GM12878 (cell line): ENCODE data around the gene RALGDS. TPM values are rescaled to one million over a fixed set of nuclear protein-coding genes. Genes with fewer than 3 reads are reported as not detected.

Experiments used
- BMI1 ChIP-seq: fragments of 450-650 bp; IDR thresholded peaks from 2 replicates; pipeline ENCODE4 v1.6.1; 2016; ENCODE audit warnings: mild to moderate bottlenecking, moderate library complexity, borderline replicate concordance
- BRCA1 ChIP-seq: IDR thresholded peaks from 2 replicates; pipeline ENCODE4 v1.6.1; 2011; ENCODE audit warnings: low read depth, low read length, improper control_type of control experiment
- CEBPB ChIP-seq, 2 experiments: fragments of 150-350 bp in 1 of 2; IDR thresholded peaks; 2 replicates each; pipeline ENCODE4 v1.6.1; 2012 to 2014; ENCODE audit warnings: low read depth in 2 of 2, low read length in 2 of 2, borderline replicate concordance in 1 of 2, inconsistent platforms in 1 of 2
- ETV6 ChIP-seq, 2 experiments: fragments of 450-650 bp in 1 of 2; IDR thresholded peaks in 1 of 2; conservative IDR thresholded peaks in 1 of 2; 2 replicates each; pipeline ENCODE4 v1.6.1; 2014; ENCODE audit warnings: antibody characterized with exemption in 1 of 2, borderline replicate concordance in 1 of 2, low read depth in 1 of 2, mild to moderate bottlenecking in 1 of 2, moderate library complexity in 1 of 2
- JUNB ChIP-seq: IDR thresholded peaks from 2 replicates; pipeline ENCODE4 v1.6.1; 2016; ENCODE audit warnings: antibody characterized with exemption, mild to moderate bottlenecking
- NFIC ChIP-seq: IDR thresholded peaks from 2 replicates; pipeline ENCODE4 v1.6.1; 2012; ENCODE audit warnings: low read depth, mild to moderate bottlenecking, inconsistent platforms, low read length, moderate library complexity
- NRF1 ChIP-seq: conservative IDR thresholded peaks from 2 replicates; pipeline ENCODE4 v1.6.1; 2011; ENCODE audit warnings: mild to moderate bottlenecking, low read depth, low read length, improper control_type of control experiment
- PAX8 ChIP-seq: fragments of 450-650 bp; IDR thresholded peaks from 2 replicates; pipeline ENCODE4 v1.6.1; 2017; ENCODE audit warnings: mild to moderate bottlenecking, moderate library complexity
- POLR2AphosphoS2 ChIP-seq: IDR thresholded peaks from 2 replicates; pipeline ENCODE4 v1.6.1; 2011; ENCODE audit warnings: low read depth, mild to moderate bottlenecking, low read length, improper control_type of control experiment, moderate library complexity
- RUNX3 ChIP-seq: IDR thresholded peaks from 2 replicates; pipeline ENCODE4 v1.6.1; 2012; ENCODE audit warnings: low read length, inconsistent platforms
- ZBED1 ChIP-seq: IDR thresholded peaks from 2 replicates; pipeline ENCODE4 v1.6.1; 2016; ENCODE audit warnings: borderline replicate concordance
- ZNF687 ChIP-seq: fragments of 450-650 bp; IDR thresholded peaks from 2 replicates; pipeline ENCODE4 v1.6.1; 2017; ENCODE audit warnings: mild to moderate bottlenecking, moderate library complexity
- polyA plus RNA-seq, 11 experiments: library from polyadenylated mRNA; depleted of rRNA in 4 of 11; unstranded in 6 of 11; stranded (reverse) in 5 of 11; fragments of >200 nt; fragmentation: Nextera tagmentation in 4 of 11; fragmentation: Illumina TruSeq in 1 of 11; extraction: Ambion mirVana in 4 of 11; extraction: Trizol in 1 of 11; gene quantifications; 1 replicate in 1 of 11; 2 replicates in 10 of 11; pipeline versions ENCODE4 v1.2.1 to v1.2.3, GENCODE V29; 2011 to 2016; ENCODE audit warnings: inconsistent platforms in 2 of 11, missing spikeins in 2 of 11, low read depth in 1 of 11
- total RNA-seq, 4 experiments: library from RNA; depleted of rRNA in 3 of 4; stranded (reverse); fragments of >200 nt in 3 of 4; fragmentation: Illumina TruSeq in 1 of 4; extraction: Trizol in 1 of 4; gene quantifications; 2 replicates each; pipeline versions ENCODE4 v1.2.1 to v1.2.3, GENCODE V29; 2013 to 2021
- TF ChIP-seq, protein P1 (sequence below): fragments of 450-650 bp; IDR thresholded peaks from 2 replicates; pipeline ENCODE4 v1.6.1; 2017; ENCODE audit warnings: mild to moderate bottlenecking
- TF ChIP-seq, protein P2 (sequence below): fragments of 450-650 bp; IDR thresholded peaks from 2 replicates; pipeline ENCODE4 v1.6.1; 2016; ENCODE audit warnings: mild to moderate bottlenecking
- TF ChIP-seq, protein P3 (sequence below): fragments of 450-650 bp; IDR thresholded peaks from 2 replicates; pipeline ENCODE4 v1.6.1; 2016; ENCODE audit warnings: mild to moderate bottlenecking, moderate library complexity, borderline replicate concordance

RALGDS gene
- total and polyA plus RNA-seq, 10 of the 15 experiments (the other 5 are each of a cell fraction or from before 2014, with no cell fraction given), result 1.3 to 48.6 (median 21.2) TPM

DNA sequence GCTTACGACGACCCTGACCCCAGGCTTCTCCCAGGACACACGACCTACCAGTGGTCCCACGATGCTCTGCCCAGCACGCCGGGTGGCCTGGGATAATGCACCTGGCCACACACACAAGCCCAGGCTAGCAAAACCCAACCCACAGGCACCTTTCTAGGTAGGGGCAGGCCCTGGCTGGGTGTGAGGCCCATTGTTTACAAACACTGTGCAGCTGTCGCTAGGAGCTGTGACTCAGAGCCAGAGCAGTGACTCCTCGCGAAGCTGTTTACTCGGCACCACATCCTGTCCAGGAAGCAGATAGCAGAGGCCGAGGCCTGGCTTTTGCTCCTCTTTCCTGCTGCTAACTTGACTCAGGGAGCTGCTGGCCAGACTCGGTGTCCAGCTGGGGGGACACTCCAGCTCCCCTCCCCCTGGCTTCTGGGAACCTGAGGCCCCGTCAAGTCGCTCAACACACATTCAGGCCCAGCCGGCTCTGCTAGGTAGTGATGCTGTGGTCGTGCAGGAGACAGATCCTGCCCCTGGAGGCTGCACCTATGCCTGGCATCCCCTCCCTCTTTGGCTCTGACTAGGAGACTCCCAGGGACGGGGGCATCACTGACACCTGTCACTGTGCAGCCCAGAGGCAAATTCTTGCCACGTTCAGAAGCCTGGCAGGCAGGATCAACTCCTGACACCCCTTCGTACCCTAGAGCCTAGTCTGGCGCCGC, 12.8 kb upstream of the RALGDS start (continued):
- TF ChIP-seq, protein P1, sequence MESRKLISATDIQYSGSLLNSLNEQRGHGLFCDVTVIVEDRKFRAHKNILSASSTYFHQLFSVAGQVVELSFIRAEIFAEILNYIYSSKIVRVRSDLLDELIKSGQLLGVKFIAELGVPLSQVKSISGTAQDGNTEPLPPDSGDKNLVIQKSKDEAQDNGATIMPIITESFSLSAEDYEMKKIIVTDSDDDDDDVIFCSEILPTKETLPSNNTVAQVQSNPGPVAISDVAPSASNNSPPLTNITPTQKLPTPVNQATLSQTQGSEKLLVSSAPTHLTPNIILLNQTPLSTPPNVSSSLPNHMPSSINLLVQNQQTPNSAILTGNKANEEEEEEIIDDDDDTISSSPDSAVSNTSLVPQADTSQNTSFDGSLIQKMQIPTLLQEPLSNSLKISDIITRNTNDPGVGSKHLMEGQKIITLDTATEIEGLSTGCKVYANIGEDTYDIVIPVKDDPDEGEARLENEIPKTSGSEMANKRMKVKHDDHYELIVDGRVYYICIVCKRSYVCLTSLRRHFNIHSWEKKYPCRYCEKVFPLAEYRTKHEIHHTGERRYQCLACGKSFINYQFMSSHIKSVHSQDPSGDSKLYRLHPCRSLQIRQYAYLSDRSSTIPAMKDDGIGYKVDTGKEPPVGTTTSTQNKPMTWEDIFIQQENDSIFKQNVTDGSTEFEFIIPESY, result no peak
- TF ChIP-seq, protein P2, sequence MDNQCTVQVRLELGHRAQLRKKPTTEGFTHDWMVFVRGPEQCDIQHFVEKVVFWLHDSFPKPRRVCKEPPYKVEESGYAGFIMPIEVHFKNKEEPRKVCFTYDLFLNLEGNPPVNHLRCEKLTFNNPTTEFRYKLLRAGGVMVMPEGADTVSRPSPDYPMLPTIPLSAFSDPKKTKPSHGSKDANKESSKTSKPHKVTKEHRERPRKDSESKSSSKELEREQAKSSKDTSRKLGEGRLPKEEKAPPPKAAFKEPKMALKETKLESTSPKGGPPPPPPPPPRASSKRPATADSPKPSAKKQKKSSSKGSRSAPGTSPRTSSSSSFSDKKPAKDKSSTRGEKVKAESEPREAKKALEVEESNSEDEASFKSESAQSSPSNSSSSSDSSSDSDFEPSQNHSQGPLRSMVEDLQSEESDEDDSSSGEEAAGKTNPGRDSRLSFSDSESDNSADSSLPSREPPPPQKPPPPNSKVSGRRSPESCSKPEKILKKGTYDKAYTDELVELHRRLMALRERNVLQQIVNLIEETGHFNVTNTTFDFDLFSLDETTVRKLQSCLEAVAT, result peak; percentile 66; the same call in 1 of the 2 replicates
- TF ChIP-seq ZNF687 (peak; percentile 98), PAX8 (no peak), JUNB (peak; percentile 72; the same call in 1 of the 2 replicates), ZBED1 (no peak), BMI1 (peak; percentile 91), NFIC (no peak; the same call in 1 of the 2 replicates), ETV6 (conservative IDR thresholded peaks at IDR 0.05 in 1 of 2, IDR thresholded peaks at IDR 0.05 in 1 of 2; ENCODE audit: borderline replicate concordance in 1 of 2, low read depth in 1 of 2) (peak in 1 of 2 experiments; percentile 76; a peak in 2 of 4 replicates), CEBPB (IDR thresholded peaks at IDR 0.05; ENCODE audit: borderline replicate concordance in 1 of 2, low read depth in 2 of 2, low read length in 2 of 2) (no peak), RUNX3 (peak; percentile 87), NRF1 (no peak), BRCA1 (no peak), POLR2AphosphoS2 (no peak)
- TF ChIP-seq, protein P3, sequence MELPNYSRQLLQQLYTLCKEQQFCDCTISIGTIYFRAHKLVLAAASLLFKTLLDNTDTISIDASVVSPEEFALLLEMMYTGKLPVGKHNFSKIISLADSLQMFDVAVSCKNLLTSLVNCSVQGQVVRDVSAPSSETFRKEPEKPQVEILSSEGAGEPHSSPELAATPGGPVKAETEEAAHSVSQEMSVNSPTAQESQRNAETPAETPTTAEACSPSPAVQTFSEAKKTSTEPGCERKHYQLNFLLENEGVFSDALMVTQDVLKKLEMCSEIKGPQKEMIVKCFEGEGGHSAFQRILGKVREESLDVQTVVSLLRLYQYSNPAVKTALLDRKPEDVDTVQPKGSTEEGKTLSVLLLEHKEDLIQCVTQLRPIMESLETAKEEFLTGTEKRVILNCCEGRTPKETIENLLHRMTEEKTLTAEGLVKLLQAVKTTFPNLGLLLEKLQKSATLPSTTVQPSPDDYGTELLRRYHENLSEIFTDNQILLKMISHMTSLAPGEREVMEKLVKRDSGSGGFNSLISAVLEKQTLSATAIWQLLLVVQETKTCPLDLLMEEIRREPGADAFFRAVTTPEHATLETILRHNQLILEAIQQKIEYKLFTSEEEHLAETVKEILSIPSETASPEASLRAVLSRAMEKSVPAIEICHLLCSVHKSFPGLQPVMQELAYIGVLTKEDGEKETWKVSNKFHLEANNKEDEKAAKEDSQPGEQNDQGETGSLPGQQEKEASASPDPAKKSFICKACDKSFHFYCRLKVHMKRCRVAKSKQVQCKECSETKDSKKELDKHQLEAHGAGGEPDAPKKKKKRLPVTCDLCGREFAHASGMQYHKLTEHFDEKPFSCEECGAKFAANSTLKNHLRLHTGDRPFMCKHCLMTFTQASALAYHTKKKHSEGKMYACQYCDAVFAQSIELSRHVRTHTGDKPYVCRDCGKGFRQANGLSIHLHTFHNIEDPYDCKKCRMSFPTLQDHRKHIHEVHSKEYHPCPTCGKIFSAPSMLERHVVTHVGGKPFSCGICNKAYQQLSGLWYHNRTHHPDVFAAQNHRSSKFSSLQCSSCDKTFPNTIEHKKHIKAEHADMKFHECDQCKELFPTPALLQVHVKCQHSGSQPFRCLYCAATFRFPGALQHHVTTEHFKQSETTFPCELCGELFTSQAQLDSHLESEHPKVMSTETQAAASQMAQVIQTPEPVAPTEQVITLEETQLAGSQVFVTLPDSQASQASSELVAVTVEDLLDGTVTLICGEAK, result no peak; the same call in 1 of the 2 replicates
